LNCaP clone FGC (cell line): Measurements from ENCODE around the gene KRT222.
A peak's percentile ranks its signal among the peaks of the same experiment; 100 is the strongest.

Experiments
- DNase-seq: peaks from one replicate; pipeline ENCODE4 v3.0.0-alpha.2; 2011; ENCODE audit warnings: low read depth
- H3K4me3 ChIP-seq: 2 replicates; pipeline ENCODE4 v1.5.1; 2011; ENCODE audit warnings: mild to moderate bottlenecking, low read depth, low read length, control low read depth
- CTCF ChIP-seq: IDR thresholded peaks from 2 replicates; pipeline ENCODE4 v1.5.1; 2012; ENCODE audit warnings: mild to moderate bottlenecking; ENCODE audit not compliant: control insufficient read depth, insufficient read depth; ENCODE audit errors: extremely low read depth

KRT222 gene

GRCh38 chr17:40647624-40648383 lies 17.2 kb downstream of the KRT222 start, which contains the start of gene SMARCE1:
TSS of gene SMARCE1 (minus strand) at chr17:40647818. CDS start at chr17:40645802, 2,016 bp downstream.
- no peak for TF ChIP-seq CTCF
- DNase-seq = no peak
- H3K4me3 ChIP-seq = peak within 1 kb of the TSS; percentile 87

- H3K4me3 ChIP-seq = peak overlapping the region; percentile 87
- DNase-seq = no peak
- no peak for TF ChIP-seq CTCF
These were observed 18.0 kb downstream of the KRT222 start for GRCh38 chr17:40646791-40647623.

GRCh38 chr17:40645943-40646342 lies 19.0 kb downstream of the KRT222 start:
- no peak for DNase-seq
- TF ChIP-seq CTCF = no peak
- no peak overlapping the region for H3K4me3 ChIP-seq

- TF ChIP-seq CTCF = no peak
- no peak overlapping the region; the same call in 1 of the 2 replicates for H3K4me3 ChIP-seq
- no peak for DNase-seq
These were observed 19.7 kb downstream of the KRT222 start for GRCh38 chr17:40645291-40645690.

GRCh38 chr17:40637931-40638330 lies 27.0 kb downstream of the KRT222 start:
- DNase-seq = no peak
- H3K4me3 ChIP-seq = no peak overlapping the region
- TF ChIP-seq CTCF = no peak

- no peak for TF ChIP-seq CTCF
- DNase-seq = no peak
- no peak overlapping the region for H3K4me3 ChIP-seq
These were observed 31.1 kb downstream of the KRT222 start for GRCh38 chr17:40633871-40634270.
